ENCODE measurements around the gene CASZ1. TPM values are rescaled to one million over a fixed set of nuclear protein-coding genes. Genes with fewer than 3 reads are reported as not detected.

CASZ1 gene
- total RNA-seq, 1 donor from 2014 or later, result 4.0 TPM

- no peaks in the 10 kb centered on the region for H3K36me3 Mint-ChIP-seq (ENCODE audit: low read depth, unreplicated experiment)
- no peaks in the 10 kb centered on the region for H3K9me3 Mint-ChIP-seq (ENCODE audit: unreplicated experiment)
- no peaks in the 10 kb centered on the region for H3K4me1 Mint-ChIP-seq (ENCODE audit: low read depth, unreplicated experiment)
- DNase-seq (ENCODE audit: low read depth), result no peak
- H3K4me3 Mint-ChIP-seq (ENCODE audit: unreplicated experiment), result no peak overlapping the region
- FAIRE-seq, result no peak
- H3K4me2 ChIP-seq (ENCODE audit: low read length), result no peak overlapping the region
- H3K9ac ChIP-seq (ENCODE audit: low read length), result no peak overlapping the region
- no peak for TF ChIP-seq CTCF (IDR thresholded peaks at IDR 0.05; ENCODE audit: insufficient read depth, low read depth, low read length)
- H3K9me3 ChIP-seq (ENCODE audit: insufficient read depth, low read depth, low read length), result peaks cover 6% of the 10 kb centered on the region
- H3K27me3 Mint-ChIP-seq (ENCODE audit: low read depth, unreplicated experiment), result peaks cover 5% of the 10 kb centered on the region
- H2AFZ ChIP-seq (ENCODE audit: low read depth, low read length), result no peak overlapping the region
- H3K4me3 ChIP-seq (ENCODE audit: insufficient read depth, low read depth, low read length), result no peak overlapping the region
- no peaks in the 10 kb centered on the region for H4K20me1 ChIP-seq (ENCODE audit: insufficient read depth, low read length)
- H3K27ac Mint-ChIP-seq (ENCODE audit: unreplicated experiment), result no peak overlapping the region
- H3K27me3 ChIP-seq (ENCODE audit: insufficient read depth, low read length), result peaks cover 8% of the 10 kb centered on the region
- no peaks in the 10 kb centered on the region for H3K79me2 ChIP-seq (ENCODE audit: insufficient read depth, low read length)
- H3K27ac ChIP-seq (ENCODE audit: low read depth, low read length), result no peak overlapping the region
- no peaks in the 10 kb centered on the region for H3K4me1 ChIP-seq (ENCODE audit: insufficient read depth, low read length)
- no peaks in the 10 kb centered on the region for H3K36me3 ChIP-seq (ENCODE audit: insufficient read depth, low read length)
Measured at GRCh38 chr1:10635992-10636391, 160.5 kb downstream of the CASZ1 start.

GRCh38 chr1:10635085-10635896 is 161.2 kb downstream of the CASZ1 start:
- Mint-ChIP-seq H3K4me3 (ENCODE audit: unreplicated experiment) (no peak overlapping the region), H3K27me3 (ENCODE audit: low read depth, unreplicated experiment) (peaks cover 3% of the 10 kb centered on the region), H3K36me3 (ENCODE audit: low read depth, unreplicated experiment) (no peaks in the 10 kb centered on the region), H3K4me1 (ENCODE audit: low read depth, unreplicated experiment) (no peaks in the 10 kb centered on the region), H3K27ac (ENCODE audit: unreplicated experiment) (no peak overlapping the region), H3K9me3 (ENCODE audit: unreplicated experiment) (no peaks in the 10 kb centered on the region)
- H3K4me1 ChIP-seq (ENCODE audit: insufficient read depth, low read length), result peaks cover 3% of the 10 kb centered on the region
- TF ChIP-seq CTCF (IDR thresholded peaks at IDR 0.05; ENCODE audit: insufficient read depth, low read depth, low read length) (no peak), EZH2 (IDR thresholded peaks at IDR 0.05; ENCODE audit: insufficient read depth, low read length) (no peak)
- DNase-seq (ENCODE audit: low read depth), result peak; percentile 26
- H3K9ac ChIP-seq (ENCODE audit: low read length), result no peak overlapping the region
- no peaks in the 10 kb centered on the region for H3K36me3 ChIP-seq (ENCODE audit: insufficient read depth, low read length)
- H4K20me1 ChIP-seq (ENCODE audit: insufficient read depth, low read length), result no peaks in the 10 kb centered on the region
- H3K27ac ChIP-seq (ENCODE audit: low read depth, low read length), result no peak overlapping the region
- H3K79me2 ChIP-seq (ENCODE audit: insufficient read depth, low read length), result no peaks in the 10 kb centered on the region
- H3K4me2 ChIP-seq (ENCODE audit: low read length), result no peak overlapping the region
- peaks cover 8% of the 10 kb centered on the region for H3K27me3 ChIP-seq (ENCODE audit: insufficient read depth, low read length)
- H2AFZ ChIP-seq (ENCODE audit: low read depth, low read length), result no peak overlapping the region
- H3K9me3 ChIP-seq (ENCODE audit: insufficient read depth, low read depth, low read length), result peaks cover 6% of the 10 kb centered on the region
- FAIRE-seq, result no peak
- H3K4me3 ChIP-seq (ENCODE audit: insufficient read depth, low read depth, low read length), result no peak overlapping the region

GRCh38 chr1:10634428-10635084 is 161.9 kb downstream of the CASZ1 start:
- Histone ChIP-seq H2AFZ (ENCODE audit: low read depth, low read length) (no peak overlapping the region), H3K79me2 (ENCODE audit: insufficient read depth, low read length) (no peaks in the 10 kb centered on the region), H3K4me2 (ENCODE audit: low read length) (no peak overlapping the region), H3K4me3 (ENCODE audit: insufficient read depth, low read depth, low read length) (no peak overlapping the region), H3K36me3 (ENCODE audit: insufficient read depth, low read length) (no peaks in the 10 kb centered on the region), H3K9me3 (ENCODE audit: insufficient read depth, low read depth, low read length) (peaks cover 3% of the 10 kb centered on the region), H3K4me1 (ENCODE audit: insufficient read depth, low read length) (peaks cover 3% of the 10 kb centered on the region), H4K20me1 (ENCODE audit: insufficient read depth, low read length) (no peaks in the 10 kb centered on the region), H3K27me3 (ENCODE audit: insufficient read depth, low read length) (peaks cover 6% of the 10 kb centered on the region), H3K9ac (ENCODE audit: low read length) (no peak overlapping the region), H3K27ac (ENCODE audit: low read depth, low read length) (no peak overlapping the region)
- Mint-ChIP-seq H3K9me3 (ENCODE audit: unreplicated experiment) (no peaks in the 10 kb centered on the region), H3K27me3 (ENCODE audit: low read depth, unreplicated experiment) (peaks cover 2% of the 10 kb centered on the region), H3K27ac (ENCODE audit: unreplicated experiment) (no peak overlapping the region), H3K4me1 (ENCODE audit: low read depth, unreplicated experiment) (no peaks in the 10 kb centered on the region), H3K36me3 (ENCODE audit: low read depth, unreplicated experiment) (no peaks in the 10 kb centered on the region), H3K4me3 (ENCODE audit: unreplicated experiment) (no peak overlapping the region)
- TF ChIP-seq EZH2 (IDR thresholded peaks at IDR 0.05; ENCODE audit: insufficient read depth, low read length) (no peak), CTCF (IDR thresholded peaks at IDR 0.05; ENCODE audit: insufficient read depth, low read depth, low read length) (no peak)
- DNase-seq (ENCODE audit: low read depth) (peak; percentile 12), FAIRE-seq (no peak)
